ENCODE data around the gene SHISA9.

The SHISA9 gene

DNA sequence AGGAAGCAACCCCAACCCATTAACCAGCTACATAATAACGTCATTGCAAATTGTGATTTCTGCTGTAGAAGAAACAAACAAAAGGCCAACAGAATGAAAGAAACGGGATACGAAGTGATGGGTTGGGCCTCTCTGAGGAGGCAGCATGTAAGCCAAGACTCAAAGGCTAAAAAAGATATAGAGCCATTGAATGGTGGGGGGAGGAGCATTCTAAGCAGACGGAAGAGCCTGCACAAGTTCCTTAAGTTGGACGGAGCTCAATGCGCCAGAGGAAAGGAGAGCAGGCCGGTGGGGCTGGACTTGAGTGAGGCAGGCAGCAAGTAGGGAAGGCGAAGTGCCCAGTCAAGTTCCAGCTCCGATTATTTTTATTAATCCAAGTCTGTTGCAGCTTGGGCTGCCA lies 160.3 kb downstream of the SHISA9 start:
- Histone ChIP-seq H3K4me1 (ENCODE audit: control extremely low read depth in 1 of 4, control insufficient read depth in 4 of 4, insufficient read depth in 4 of 4, low read length in 3 of 4) (no peaks in the 10 kb centered on the region), H3K4me3 (ENCODE audit: control insufficient read depth in 1 of 7, extremely low read depth in 1 of 7, insufficient read depth in 4 of 7, low read depth in 2 of 7, low read length in 6 of 7) (no peak overlapping the region), H3K27ac (ENCODE audit: insufficient read depth in 1 of 2, low read depth in 1 of 2, low read length in 2 of 2, poor library complexity in 1 of 2, severe bottlenecking in 2 of 2) (no peak overlapping the region), H3K36me3 (ENCODE audit: control insufficient read depth in 4 of 4, insufficient read depth in 4 of 4, low read length in 3 of 4) (no peaks in the 10 kb centered on the region), H3K27me3 (replicated peaks in 2 of 5; ENCODE audit: control insufficient read depth in 4 of 5, insufficient read depth in 5 of 5, low read length in 4 of 5) (no peaks in the 10 kb centered on the region), H3K9me3 (ENCODE audit: control extremely low read depth in 1 of 5, control insufficient read depth in 4 of 5, insufficient read depth in 2 of 5, low read depth in 1 of 5, low read length in 4 of 5) (no peaks in the 10 kb centered on the region)
- WGBS (ENCODE audit: insufficient coverage), result 69% methylated on average over 8 of the region's 9 CpGs
- POLR2A ChIA-PET, result no interaction called here
- DNase-seq, result no peak
- CTCF ChIA-PET, result no interaction called here

DNA sequence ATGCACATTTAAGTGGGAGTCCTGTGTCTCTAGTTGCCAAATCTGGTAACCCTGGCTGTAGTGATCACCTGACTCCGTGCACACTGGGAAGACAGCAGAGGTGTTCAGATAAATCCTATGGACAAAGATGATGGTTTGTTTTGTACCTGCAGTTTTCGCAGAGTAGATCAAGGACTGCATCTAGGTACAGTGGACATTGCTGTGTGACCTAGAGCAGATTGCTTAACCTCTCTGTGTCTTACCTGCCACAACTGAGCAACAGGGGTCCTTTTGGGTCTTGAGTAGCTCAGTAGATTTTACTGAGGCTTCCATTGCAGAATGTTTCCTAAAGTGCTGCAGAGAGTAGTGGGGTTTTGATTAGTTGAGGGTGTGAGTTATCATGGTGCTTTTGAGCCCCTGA lies 160.8 kb downstream of the SHISA9 start:
- no peaks in the 10 kb centered on the region for H3K36me3 ChIP-seq (ENCODE audit: control insufficient read depth in 4 of 4, insufficient read depth in 4 of 4, low read length in 3 of 4)
- 100% methylated on average over 2 of the region's 2 CpGs for WGBS (ENCODE audit: insufficient coverage)
- H3K27me3 ChIP-seq (replicated peaks in 2 of 5; ENCODE audit: control insufficient read depth in 4 of 5, insufficient read depth in 5 of 5, low read length in 4 of 5), result no peaks in the 10 kb centered on the region
- ChIA-PET POLR2A (no interaction called here), CTCF (no interaction called here)
- no peak overlapping the region for H3K4me3 ChIP-seq (ENCODE audit: control insufficient read depth in 1 of 7, extremely low read depth in 1 of 7, insufficient read depth in 4 of 7, low read depth in 2 of 7, low read length in 6 of 7)
- no peak for DNase-seq
- H3K4me1 ChIP-seq (ENCODE audit: control extremely low read depth in 1 of 4, control insufficient read depth in 4 of 4, insufficient read depth in 4 of 4, low read length in 3 of 4), result no peaks in the 10 kb centered on the region
- no peak overlapping the region for H3K27ac ChIP-seq (ENCODE audit: insufficient read depth in 1 of 2, low read depth in 1 of 2, low read length in 2 of 2, poor library complexity in 1 of 2, severe bottlenecking in 2 of 2)
- no peaks in the 10 kb centered on the region for H3K9me3 ChIP-seq (ENCODE audit: control extremely low read depth in 1 of 5, control insufficient read depth in 4 of 5, insufficient read depth in 2 of 5, low read depth in 1 of 5, low read length in 4 of 5)

DNA sequence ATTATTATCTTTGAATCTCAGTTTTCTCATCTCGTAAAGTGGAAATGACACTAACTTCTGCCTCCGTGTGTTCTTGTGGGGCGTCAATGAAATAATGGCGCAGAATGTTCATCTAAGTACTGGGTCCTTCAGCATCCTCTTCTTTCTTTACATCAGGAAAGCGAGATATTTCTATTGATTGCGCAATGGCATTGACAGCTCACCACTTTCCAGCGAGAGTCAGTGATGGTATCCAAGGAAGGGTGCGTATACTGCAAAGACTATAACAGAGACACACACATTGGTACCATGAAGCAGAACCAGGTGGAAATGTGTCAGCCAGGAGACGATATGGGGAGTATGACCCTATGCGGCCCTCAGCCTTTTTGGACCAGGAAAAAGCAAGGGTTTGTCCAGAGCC lies 162.1 kb downstream of the SHISA9 start:
- POLR2A ChIA-PET, result no interaction called here
- H3K27me3 ChIP-seq (replicated peaks in 2 of 5; ENCODE audit: control insufficient read depth in 4 of 5, insufficient read depth in 5 of 5, low read length in 4 of 5), result no peaks in the 10 kb centered on the region
- DNase-seq, result no peak
- H3K4me3 ChIP-seq (ENCODE audit: control insufficient read depth in 1 of 7, extremely low read depth in 1 of 7, insufficient read depth in 4 of 7, low read depth in 2 of 7, low read length in 6 of 7), result no peak overlapping the region
- peaks cover 0 to 2% (median 0%) of the 10 kb centered on the region in 5 experiments for H3K9me3 ChIP-seq (ENCODE audit: control extremely low read depth in 1 of 5, control insufficient read depth in 4 of 5, insufficient read depth in 2 of 5, low read depth in 1 of 5, low read length in 4 of 5)
- 96% methylated on average over 9 of the region's 10 CpGs for WGBS (ENCODE audit: insufficient coverage)
- H3K27ac ChIP-seq (ENCODE audit: insufficient read depth in 1 of 2, low read depth in 1 of 2, low read length in 2 of 2, poor library complexity in 1 of 2, severe bottlenecking in 2 of 2), result no peak overlapping the region
- CTCF ChIA-PET, result no interaction called here
- H3K4me1 ChIP-seq (ENCODE audit: control extremely low read depth in 1 of 4, control insufficient read depth in 4 of 4, insufficient read depth in 4 of 4, low read length in 3 of 4), result no peaks in the 10 kb centered on the region
- no peaks in the 10 kb centered on the region for H3K36me3 ChIP-seq (ENCODE audit: control insufficient read depth in 4 of 4, insufficient read depth in 4 of 4, low read length in 3 of 4)

DNA sequence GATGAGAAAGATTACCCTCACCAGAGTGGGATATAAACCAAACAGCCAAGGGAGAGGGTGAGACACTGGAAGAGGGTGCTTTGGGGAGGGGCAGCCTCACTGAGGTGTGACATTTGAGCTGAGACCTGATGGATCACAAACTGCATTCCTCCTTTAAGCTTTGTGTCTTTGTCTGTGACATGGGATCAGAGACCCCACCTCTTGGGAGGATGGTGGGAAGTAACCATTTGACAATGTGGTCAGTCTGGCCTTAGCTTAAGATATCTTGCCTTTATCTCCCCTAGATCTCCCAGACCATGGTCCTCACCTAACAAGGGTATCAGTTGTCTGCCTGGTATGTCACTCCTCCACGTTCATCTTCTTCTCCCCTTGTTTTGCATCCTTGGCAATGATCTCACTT lies 163.4 kb downstream of the SHISA9 start:
- DNase-seq, result no peak
- no peak overlapping the region for H3K4me3 ChIP-seq (ENCODE audit: control insufficient read depth in 1 of 7, extremely low read depth in 1 of 7, insufficient read depth in 4 of 7, low read depth in 2 of 7, low read length in 6 of 7)
- ChIA-PET CTCF (no interaction called here), POLR2A (no interaction called here)
- no peaks in the 10 kb centered on the region for H3K27me3 ChIP-seq (replicated peaks in 2 of 5; ENCODE audit: control insufficient read depth in 4 of 5, insufficient read depth in 5 of 5, low read length in 4 of 5)
- WGBS (ENCODE audit: insufficient coverage), result 27% methylated on average over 1 of the region's 1 CpG
- peaks cover 0 to 6% (median 0%) of the 10 kb centered on the region in 5 experiments for H3K9me3 ChIP-seq (ENCODE audit: control extremely low read depth in 1 of 5, control insufficient read depth in 4 of 5, insufficient read depth in 2 of 5, low read depth in 1 of 5, low read length in 4 of 5)
- H3K36me3 ChIP-seq (ENCODE audit: control insufficient read depth in 4 of 4, insufficient read depth in 4 of 4, low read length in 3 of 4), result no peaks in the 10 kb centered on the region
- H3K4me1 ChIP-seq (ENCODE audit: control extremely low read depth in 1 of 4, control insufficient read depth in 4 of 4, insufficient read depth in 4 of 4, low read length in 3 of 4), result no peaks in the 10 kb centered on the region
- no peak overlapping the region for H3K27ac ChIP-seq (ENCODE audit: insufficient read depth in 1 of 2, low read depth in 1 of 2, low read length in 2 of 2, poor library complexity in 1 of 2, severe bottlenecking in 2 of 2)

- no peaks in the 10 kb centered on the region for H3K36me3 ChIP-seq (ENCODE audit: control insufficient read depth in 4 of 4, insufficient read depth in 4 of 4, low read length in 3 of 4)
- POLR2A ChIA-PET, result no interaction called here
- no peaks in the 10 kb centered on the region for H3K4me1 ChIP-seq (ENCODE audit: control extremely low read depth in 1 of 4, control insufficient read depth in 4 of 4, insufficient read depth in 4 of 4, low read length in 3 of 4)
- H3K27ac ChIP-seq (ENCODE audit: insufficient read depth in 1 of 2, low read depth in 1 of 2, low read length in 2 of 2, poor library complexity in 1 of 2, severe bottlenecking in 2 of 2), result no peak overlapping the region
- no peak overlapping the region for H3K4me3 ChIP-seq (ENCODE audit: control insufficient read depth in 1 of 7, extremely low read depth in 1 of 7, insufficient read depth in 4 of 7, low read depth in 2 of 7, low read length in 6 of 7)
- peaks cover 0 to 6% (median 0%) of the 10 kb centered on the region in 5 experiments for H3K9me3 ChIP-seq (ENCODE audit: control extremely low read depth in 1 of 5, control insufficient read depth in 4 of 5, insufficient read depth in 2 of 5, low read depth in 1 of 5, low read length in 4 of 5)
- no peak for DNase-seq
- WGBS (ENCODE audit: insufficient coverage), result 86% methylated on average over 4 of the region's 7 CpGs
- CTCF ChIA-PET, result no interaction called here
- peaks cover 0 to 3% (median 0%) of the 10 kb centered on the region in 5 experiments for H3K27me3 ChIP-seq (replicated peaks in 2 of 5; ENCODE audit: control insufficient read depth in 4 of 5, insufficient read depth in 5 of 5, low read length in 4 of 5)
Measured at GRCh38 chr16:13067648-13068047, 166.2 kb downstream of the SHISA9 start.

DNA sequence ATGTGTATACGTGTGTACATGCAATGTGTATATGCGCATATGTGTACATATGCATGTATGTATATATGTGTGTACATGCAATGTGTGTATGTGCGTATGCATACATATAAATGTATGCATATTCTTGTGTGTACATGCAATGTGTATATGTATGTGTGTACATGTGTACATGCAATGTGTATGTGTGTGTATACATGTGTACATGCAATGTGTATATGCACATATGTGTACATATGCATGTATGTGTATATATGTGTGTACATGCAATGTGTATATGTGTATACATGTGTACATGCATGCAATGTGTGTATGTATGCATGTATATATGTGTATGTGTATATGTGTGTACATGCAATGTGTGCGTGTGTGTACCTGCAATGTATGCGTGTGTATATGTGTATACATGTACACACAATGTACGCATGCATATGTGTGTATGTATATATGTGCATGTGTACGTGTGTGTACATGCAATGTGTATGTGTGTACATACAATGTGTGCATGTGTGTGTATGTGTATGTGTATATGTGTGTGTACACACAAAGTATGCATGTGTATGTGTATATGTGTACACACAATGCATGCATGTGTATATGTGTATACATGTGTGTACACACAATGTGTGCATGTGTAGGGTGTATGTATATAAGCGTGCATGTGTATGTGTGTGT lies 167.7 kb downstream of the SHISA9 start:
- no peak overlapping the region for H3K4me3 ChIP-seq (ENCODE audit: control insufficient read depth in 1 of 7, extremely low read depth in 1 of 7, insufficient read depth in 4 of 7, low read depth in 2 of 7, low read length in 6 of 7)
- WGBS (ENCODE audit: insufficient coverage), result 99% methylated on average over 8 of the region's 8 CpGs
- ChIA-PET POLR2A (no interaction called here), CTCF (no interaction called here)
- no peak for DNase-seq
- H3K27ac ChIP-seq (ENCODE audit: insufficient read depth in 1 of 2, low read depth in 1 of 2, low read length in 2 of 2, poor library complexity in 1 of 2, severe bottlenecking in 2 of 2), result no peak overlapping the region
- H3K4me1 ChIP-seq (ENCODE audit: control extremely low read depth in 1 of 4, control insufficient read depth in 4 of 4, insufficient read depth in 4 of 4, low read length in 3 of 4), result no peaks in the 10 kb centered on the region
- H3K27me3 ChIP-seq (replicated peaks in 2 of 5; ENCODE audit: control insufficient read depth in 4 of 5, insufficient read depth in 5 of 5, low read length in 4 of 5), result peaks cover 0 to 3% (median 0%) of the 10 kb centered on the region in 5 experiments
- peaks cover 0 to 6% (median 0%) of the 10 kb centered on the region in 5 experiments for H3K9me3 ChIP-seq (ENCODE audit: control extremely low read depth in 1 of 5, control insufficient read depth in 4 of 5, insufficient read depth in 2 of 5, low read depth in 1 of 5, low read length in 4 of 5)
- H3K36me3 ChIP-seq (ENCODE audit: control insufficient read depth in 4 of 4, insufficient read depth in 4 of 4, low read length in 3 of 4), result no peaks in the 10 kb centered on the region

DNA sequence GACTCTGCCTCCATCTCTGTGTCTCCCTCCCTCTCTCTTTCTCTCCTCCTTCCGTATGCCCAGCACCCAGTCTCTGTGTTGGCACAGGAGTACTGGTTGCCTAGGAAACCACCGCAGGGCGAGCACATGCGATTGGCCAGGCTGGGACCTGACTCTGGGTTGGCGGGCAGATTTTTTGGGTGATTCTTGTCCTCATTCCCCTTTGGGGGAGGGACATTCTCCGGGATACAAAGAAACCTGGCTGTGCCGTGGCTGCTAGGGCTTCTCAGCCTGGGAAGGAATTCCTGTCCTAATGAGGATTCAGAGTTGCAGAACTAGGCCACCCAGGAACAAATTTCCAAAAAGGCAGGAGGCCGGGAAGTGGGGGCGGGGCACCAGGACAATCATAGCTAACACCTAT lies 168.9 kb downstream of the SHISA9 start:
- CTCF ChIA-PET, result no interaction called here

More for the DNA sequence above, 168.9 kb downstream of the SHISA9 start:
- H3K27ac ChIP-seq (ENCODE audit: insufficient read depth in 1 of 2, low read depth in 1 of 2, low read length in 2 of 2, poor library complexity in 1 of 2, severe bottlenecking in 2 of 2), result no peak overlapping the region
- H3K4me1 ChIP-seq (ENCODE audit: control extremely low read depth in 1 of 4, control insufficient read depth in 4 of 4, insufficient read depth in 4 of 4, low read length in 3 of 4), result no peaks in the 10 kb centered on the region
- peaks cover 0 to 3% (median 0%) of the 10 kb centered on the region in 5 experiments for H3K27me3 ChIP-seq (replicated peaks in 2 of 5; ENCODE audit: control insufficient read depth in 4 of 5, insufficient read depth in 5 of 5, low read length in 4 of 5)
- 14% methylated on average over 4 of the region's 9 CpGs for WGBS (ENCODE audit: insufficient coverage)
- DNase-seq, result no peak
- POLR2A ChIA-PET, result no interaction called here
- no peak overlapping the region for H3K4me3 ChIP-seq (ENCODE audit: control insufficient read depth in 1 of 7, extremely low read depth in 1 of 7, insufficient read depth in 4 of 7, low read depth in 2 of 7, low read length in 6 of 7)
- H3K36me3 ChIP-seq (ENCODE audit: control insufficient read depth in 4 of 4, insufficient read depth in 4 of 4, low read length in 3 of 4), result no peaks in the 10 kb centered on the region
- peaks cover 0 to 6% (median 0%) of the 10 kb centered on the region in 5 experiments for H3K9me3 ChIP-seq (ENCODE audit: control extremely low read depth in 1 of 5, control insufficient read depth in 4 of 5, insufficient read depth in 2 of 5, low read depth in 1 of 5, low read length in 4 of 5)

Data from common myeloid progenitor, CD34-positive (primary cell).